ENCODE results near the gene CPPED1.

DNA sequence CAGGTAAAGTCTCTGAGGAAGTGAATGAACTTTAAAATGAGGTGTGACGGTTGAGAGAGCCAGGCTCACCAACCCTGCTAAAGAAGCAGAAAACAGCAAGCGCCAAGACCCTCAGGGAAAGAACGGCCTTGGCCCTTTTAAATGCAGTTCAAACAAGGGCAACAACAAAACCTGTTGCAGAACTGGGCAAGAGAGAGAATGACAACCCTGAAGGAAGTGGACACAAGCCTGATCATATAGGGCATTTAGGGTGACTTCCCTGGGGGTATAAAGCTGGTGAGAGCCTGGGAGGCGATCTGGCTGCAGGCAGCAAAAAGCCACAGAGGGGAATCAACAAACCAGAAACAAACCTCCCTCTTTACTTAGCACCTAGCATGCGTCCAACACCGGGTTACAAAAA, 1.0 kb downstream of the CPPED1 start:
- TF ChIP-seq, protein P1, sequence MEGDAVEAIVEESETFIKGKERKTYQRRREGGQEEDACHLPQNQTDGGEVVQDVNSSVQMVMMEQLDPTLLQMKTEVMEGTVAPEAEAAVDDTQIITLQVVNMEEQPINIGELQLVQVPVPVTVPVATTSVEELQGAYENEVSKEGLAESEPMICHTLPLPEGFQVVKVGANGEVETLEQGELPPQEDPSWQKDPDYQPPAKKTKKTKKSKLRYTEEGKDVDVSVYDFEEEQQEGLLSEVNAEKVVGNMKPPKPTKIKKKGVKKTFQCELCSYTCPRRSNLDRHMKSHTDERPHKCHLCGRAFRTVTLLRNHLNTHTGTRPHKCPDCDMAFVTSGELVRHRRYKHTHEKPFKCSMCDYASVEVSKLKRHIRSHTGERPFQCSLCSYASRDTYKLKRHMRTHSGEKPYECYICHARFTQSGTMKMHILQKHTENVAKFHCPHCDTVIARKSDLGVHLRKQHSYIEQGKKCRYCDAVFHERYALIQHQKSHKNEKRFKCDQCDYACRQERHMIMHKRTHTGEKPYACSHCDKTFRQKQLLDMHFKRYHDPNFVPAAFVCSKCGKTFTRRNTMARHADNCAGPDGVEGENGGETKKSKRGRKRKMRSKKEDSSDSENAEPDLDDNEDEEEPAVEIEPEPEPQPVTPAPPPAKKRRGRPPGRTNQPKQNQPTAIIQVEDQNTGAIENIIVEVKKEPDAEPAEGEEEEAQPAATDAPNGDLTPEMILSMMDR (conservative IDR thresholded peaks at IDR 0.05; ENCODE audit: low read depth in 2 of 2), result no peak
- TF ChIP-seq EZH2phosphoT487 (IDR thresholded peaks at IDR 0.05; ENCODE audit: unreplicated experiment), result no peak
- no peak for TF ChIP-seq STAT1 (IDR thresholded peaks at IDR 0.05; ENCODE audit: unreplicated experiment)
- TF ChIP-seq POLR2AphosphoS5 (IDR thresholded peaks at IDR 0.05; ENCODE audit: low read depth), result no peak
- TF ChIP-seq, protein P2, sequence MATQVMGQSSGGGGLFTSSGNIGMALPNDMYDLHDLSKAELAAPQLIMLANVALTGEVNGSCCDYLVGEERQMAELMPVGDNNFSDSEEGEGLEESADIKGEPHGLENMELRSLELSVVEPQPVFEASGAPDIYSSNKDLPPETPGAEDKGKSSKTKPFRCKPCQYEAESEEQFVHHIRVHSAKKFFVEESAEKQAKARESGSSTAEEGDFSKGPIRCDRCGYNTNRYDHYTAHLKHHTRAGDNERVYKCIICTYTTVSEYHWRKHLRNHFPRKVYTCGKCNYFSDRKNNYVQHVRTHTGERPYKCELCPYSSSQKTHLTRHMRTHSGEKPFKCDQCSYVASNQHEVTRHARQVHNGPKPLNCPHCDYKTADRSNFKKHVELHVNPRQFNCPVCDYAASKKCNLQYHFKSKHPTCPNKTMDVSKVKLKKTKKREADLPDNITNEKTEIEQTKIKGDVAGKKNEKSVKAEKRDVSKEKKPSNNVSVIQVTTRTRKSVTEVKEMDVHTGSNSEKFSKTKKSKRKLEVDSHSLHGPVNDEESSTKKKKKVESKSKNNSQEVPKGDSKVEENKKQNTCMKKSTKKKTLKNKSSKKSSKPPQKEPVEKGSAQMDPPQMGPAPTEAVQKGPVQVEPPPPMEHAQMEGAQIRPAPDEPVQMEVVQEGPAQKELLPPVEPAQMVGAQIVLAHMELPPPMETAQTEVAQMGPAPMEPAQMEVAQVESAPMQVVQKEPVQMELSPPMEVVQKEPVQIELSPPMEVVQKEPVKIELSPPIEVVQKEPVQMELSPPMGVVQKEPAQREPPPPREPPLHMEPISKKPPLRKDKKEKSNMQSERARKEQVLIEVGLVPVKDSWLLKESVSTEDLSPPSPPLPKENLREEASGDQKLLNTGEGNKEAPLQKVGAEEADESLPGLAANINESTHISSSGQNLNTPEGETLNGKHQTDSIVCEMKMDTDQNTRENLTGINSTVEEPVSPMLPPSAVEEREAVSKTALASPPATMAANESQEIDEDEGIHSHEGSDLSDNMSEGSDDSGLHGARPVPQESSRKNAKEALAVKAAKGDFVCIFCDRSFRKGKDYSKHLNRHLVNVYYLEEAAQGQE (IDR thresholded peaks at IDR 0.05; ENCODE audit: unreplicated experiment), result no peak
- TF ChIP-seq CREB1 (CRISPR knock-in tag; IDR thresholded peaks at IDR 0.05; ENCODE audit: low read depth), result no peak
- TF ChIP-seq JUNB (IDR thresholded peaks at IDR 0.05; ENCODE audit: unreplicated experiment), result no peak
- no peak for TF ChIP-seq EZH2 (IDR thresholded peaks at IDR 0.05; ENCODE audit: low read depth, unreplicated experiment)
- TF ChIP-seq, protein P3, sequence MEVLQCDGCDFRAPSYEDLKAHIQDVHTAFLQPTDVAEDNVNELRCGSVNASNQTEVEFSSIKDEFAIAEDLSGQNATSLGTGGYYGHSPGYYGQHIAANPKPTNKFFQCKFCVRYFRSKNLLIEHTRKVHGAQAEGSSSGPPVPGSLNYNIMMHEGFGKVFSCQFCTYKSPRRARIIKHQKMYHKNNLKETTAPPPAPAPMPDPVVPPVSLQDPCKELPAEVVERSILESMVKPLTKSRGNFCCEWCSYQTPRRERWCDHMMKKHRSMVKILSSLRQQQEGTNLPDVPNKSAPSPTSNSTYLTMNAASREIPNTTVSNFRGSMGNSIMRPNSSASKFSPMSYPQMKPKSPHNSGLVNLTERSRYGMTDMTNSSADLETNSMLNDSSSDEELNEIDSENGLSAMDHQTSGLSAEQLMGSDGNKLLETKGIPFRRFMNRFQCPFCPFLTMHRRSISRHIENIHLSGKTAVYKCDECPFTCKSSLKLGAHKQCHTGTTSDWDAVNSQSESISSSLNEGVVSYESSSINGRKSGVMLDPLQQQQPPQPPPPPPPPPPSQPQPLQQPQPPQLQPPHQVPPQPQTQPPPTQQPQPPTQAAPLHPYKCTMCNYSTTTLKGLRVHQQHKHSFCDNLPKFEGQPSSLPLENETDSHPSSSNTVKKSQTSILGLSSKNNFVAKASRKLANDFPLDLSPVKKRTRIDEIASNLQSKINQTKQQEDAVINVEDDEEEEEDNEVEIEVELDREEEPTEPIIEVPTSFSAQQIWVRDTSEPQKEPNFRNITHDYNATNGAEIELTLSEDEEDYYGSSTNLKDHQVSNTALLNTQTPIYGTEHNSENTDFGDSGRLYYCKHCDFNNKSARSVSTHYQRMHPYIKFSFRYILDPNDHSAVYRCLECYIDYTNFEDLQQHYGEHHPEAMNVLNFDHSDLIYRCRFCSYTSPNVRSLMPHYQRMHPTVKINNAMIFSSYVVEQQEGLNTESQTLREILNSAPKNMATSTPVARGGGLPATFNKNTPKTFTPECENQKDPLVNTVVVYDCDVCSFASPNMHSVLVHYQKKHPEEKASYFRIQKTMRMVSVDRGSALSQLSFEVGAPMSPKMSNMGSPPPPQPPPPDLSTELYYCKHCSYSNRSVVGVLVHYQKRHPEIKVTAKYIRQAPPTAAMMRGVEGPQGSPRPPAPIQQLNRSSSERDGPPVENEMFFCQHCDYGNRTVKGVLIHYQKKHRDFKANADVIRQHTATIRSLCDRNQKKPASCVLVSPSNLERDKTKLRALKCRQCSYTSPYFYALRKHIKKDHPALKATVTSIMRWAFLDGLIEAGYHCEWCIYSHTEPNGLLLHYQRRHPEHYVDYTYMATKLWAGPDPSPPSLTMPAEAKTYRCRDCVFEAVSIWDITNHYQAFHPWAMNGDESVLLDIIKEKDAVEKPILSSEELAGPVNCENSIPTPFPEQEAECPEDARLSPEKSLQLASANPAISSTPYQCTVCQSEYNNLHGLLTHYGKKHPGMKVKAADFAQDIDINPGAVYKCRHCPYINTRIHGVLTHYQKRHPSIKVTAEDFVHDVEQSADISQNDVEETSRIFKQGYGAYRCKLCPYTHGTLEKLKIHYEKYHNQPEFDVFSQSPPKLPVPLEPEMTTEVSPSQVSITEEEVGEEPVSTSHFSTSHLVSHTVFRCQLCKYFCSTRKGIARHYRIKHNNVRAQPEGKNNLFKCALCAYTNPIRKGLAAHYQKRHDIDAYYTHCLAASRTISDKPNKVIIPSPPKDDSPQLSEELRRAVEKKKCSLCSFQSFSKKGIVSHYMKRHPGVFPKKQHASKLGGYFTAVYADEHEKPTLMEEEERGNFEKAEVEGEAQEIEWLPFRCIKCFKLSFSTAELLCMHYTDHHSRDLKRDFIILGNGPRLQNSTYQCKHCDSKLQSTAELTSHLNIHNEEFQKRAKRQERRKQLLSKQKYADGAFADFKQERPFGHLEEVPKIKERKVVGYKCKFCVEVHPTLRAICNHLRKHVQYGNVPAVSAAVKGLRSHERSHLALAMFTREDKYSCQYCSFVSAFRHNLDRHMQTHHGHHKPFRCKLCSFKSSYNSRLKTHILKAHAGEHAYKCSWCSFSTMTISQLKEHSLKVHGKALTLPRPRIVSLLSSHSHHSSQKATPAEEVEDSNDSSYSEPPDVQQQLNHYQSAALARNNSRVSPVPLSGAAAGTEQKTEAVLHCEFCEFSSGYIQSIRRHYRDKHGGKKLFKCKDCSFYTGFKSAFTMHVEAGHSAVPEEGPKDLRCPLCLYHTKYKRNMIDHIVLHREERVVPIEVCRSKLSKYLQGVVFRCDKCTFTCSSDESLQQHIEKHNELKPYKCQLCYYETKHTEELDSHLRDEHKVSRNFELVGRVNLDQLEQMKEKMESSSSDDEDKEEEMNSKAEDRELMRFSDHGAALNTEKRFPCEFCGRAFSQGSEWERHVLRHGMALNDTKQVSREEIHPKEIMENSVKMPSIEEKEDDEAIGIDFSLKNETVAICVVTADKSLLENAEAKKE (CRISPR knock-in tag; IDR thresholded peaks at IDR 0.05), result no peak
- TF ChIP-seq, protein P4, sequence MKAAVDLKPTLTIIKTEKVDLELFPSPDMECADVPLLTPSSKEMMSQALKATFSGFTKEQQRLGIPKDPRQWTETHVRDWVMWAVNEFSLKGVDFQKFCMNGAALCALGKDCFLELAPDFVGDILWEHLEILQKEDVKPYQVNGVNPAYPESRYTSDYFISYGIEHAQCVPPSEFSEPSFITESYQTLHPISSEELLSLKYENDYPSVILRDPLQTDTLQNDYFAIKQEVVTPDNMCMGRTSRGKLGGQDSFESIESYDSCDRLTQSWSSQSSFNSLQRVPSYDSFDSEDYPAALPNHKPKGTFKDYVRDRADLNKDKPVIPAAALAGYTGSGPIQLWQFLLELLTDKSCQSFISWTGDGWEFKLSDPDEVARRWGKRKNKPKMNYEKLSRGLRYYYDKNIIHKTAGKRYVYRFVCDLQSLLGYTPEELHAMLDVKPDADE (IDR thresholded peaks at IDR 0.05), result no peak
- TF ChIP-seq ZNF331 (CRISPR knock-in tag; IDR thresholded peaks at IDR 0.05; ENCODE audit: low read depth), result no peak

Measured in GM23338 (cell line).